Measurements from ENCODE around the gene COBLL1. TPM values are rescaled to one million over a fixed set of nuclear protein-coding genes. Genes with fewer than 3 reads are reported as not detected.

COBLL1 gene
- polyA plus RNA-seq, 4 donors = 117 to 156 (median 138) TPM

- no peak for DNase-seq (ENCODE audit: low read depth in 4 of 4, low spot score in 3 of 4)
Observed at GRCh38 chr2:164691346-164691887, 150.2 kb downstream of the COBLL1 start.

- DNase-seq (ENCODE audit: low read depth in 4 of 4, low spot score in 3 of 4) = no peak
Observed at GRCh38 chr2:164690361-164690760, 151.3 kb downstream of the COBLL1 start.

- no peak for DNase-seq (ENCODE audit: low read depth in 4 of 4, low spot score in 3 of 4)
Observed at GRCh38 chr2:164688896-164689419, 152.7 kb downstream of the COBLL1 start.

- DNase-seq (ENCODE audit: low read depth in 4 of 4, low spot score in 3 of 4) = no peak
Observed at GRCh38 chr2:164681009-164681408, 160.6 kb downstream of the COBLL1 start.

- DNase-seq (ENCODE audit: low read depth in 4 of 4, low spot score in 3 of 4) = peak in 1 of 4 donors; percentile 20
Observed at GRCh38 chr2:164678631-164679149, 162.9 kb downstream of the COBLL1 start.

GRCh38 chr2:164677733-164678132 lies 163.9 kb downstream of the COBLL1 start:
- DNase-seq (ENCODE audit: low read depth in 4 of 4, low spot score in 3 of 4) = no peak

GRCh38 chr2:164677271-164677670 lies 164.4 kb downstream of the COBLL1 start:
- no peak for DNase-seq (ENCODE audit: low read depth in 4 of 4, low spot score in 3 of 4)

- no peak for DNase-seq (ENCODE audit: low read depth in 4 of 4, low spot score in 3 of 4)
Observed at GRCh38 chr2:164675687-164676086, 165.9 kb downstream of the COBLL1 start.

GRCh38 chr2:164675027-164675426 lies 166.6 kb downstream of the COBLL1 start:
- no peak for DNase-seq (ENCODE audit: low read depth in 4 of 4, low spot score in 3 of 4)

GRCh38 chr2:164671664-164672396 lies 169.8 kb downstream of the COBLL1 start:
- DNase-seq (ENCODE audit: low read depth in 4 of 4, low spot score in 3 of 4) = no peak

- no peak for DNase-seq (ENCODE audit: low read depth in 4 of 4, low spot score in 3 of 4)
Observed at GRCh38 chr2:164669291-164669690, 172.3 kb downstream of the COBLL1 start.

GRCh38 chr2:164667566-164667965 lies 174.1 kb downstream of the COBLL1 start:
- no peak for DNase-seq (ENCODE audit: low read depth in 4 of 4, low spot score in 3 of 4)

GRCh38 chr2:164664070-164664469 lies 177.6 kb downstream of the COBLL1 start:
- DNase-seq (ENCODE audit: low read depth in 4 of 4, low spot score in 3 of 4) = no peak

- no peak for DNase-seq (ENCODE audit: low read depth in 4 of 4, low spot score in 3 of 4)
Observed at GRCh38 chr2:164662868-164663631, 178.6 kb downstream of the COBLL1 start.

- no peak for DNase-seq (ENCODE audit: low read depth in 4 of 4, low spot score in 3 of 4)
Observed at GRCh38 chr2:164662066-164662465, 179.6 kb downstream of the COBLL1 start.

- no peak for DNase-seq (ENCODE audit: low read depth in 4 of 4, low spot score in 3 of 4)
Observed at GRCh38 chr2:164661349-164661748, 180.3 kb downstream of the COBLL1 start.

- no peak for DNase-seq (ENCODE audit: low read depth in 4 of 4, low spot score in 3 of 4)
Observed at GRCh38 chr2:164657129-164657528, 184.5 kb downstream of the COBLL1 start.

- no peak for DNase-seq (ENCODE audit: low read depth in 4 of 4, low spot score in 3 of 4)
Observed at GRCh38 chr2:164655750-164656149, 185.9 kb downstream of the COBLL1 start.

GRCh38 chr2:164655336-164655735 lies 186.3 kb downstream of the COBLL1 start:
- no peak for DNase-seq (ENCODE audit: low read depth in 4 of 4, low spot score in 3 of 4)

GRCh38 chr2:164651361-164651760 lies 190.3 kb downstream of the COBLL1 start:
- no peak for DNase-seq (ENCODE audit: low read depth in 4 of 4, low spot score in 3 of 4)

GRCh38 chr2:164644036-164644700 lies 197.5 kb downstream of the COBLL1 start:
- DNase-seq (ENCODE audit: low read depth in 4 of 4, low spot score in 3 of 4) = peak in 1 of 4 donors; percentile 5

Measured in right renal pelvis (tissue), 4 donors.